ENCODE measurements around the gene ZNF516.

The ZNF516 gene

DNA sequence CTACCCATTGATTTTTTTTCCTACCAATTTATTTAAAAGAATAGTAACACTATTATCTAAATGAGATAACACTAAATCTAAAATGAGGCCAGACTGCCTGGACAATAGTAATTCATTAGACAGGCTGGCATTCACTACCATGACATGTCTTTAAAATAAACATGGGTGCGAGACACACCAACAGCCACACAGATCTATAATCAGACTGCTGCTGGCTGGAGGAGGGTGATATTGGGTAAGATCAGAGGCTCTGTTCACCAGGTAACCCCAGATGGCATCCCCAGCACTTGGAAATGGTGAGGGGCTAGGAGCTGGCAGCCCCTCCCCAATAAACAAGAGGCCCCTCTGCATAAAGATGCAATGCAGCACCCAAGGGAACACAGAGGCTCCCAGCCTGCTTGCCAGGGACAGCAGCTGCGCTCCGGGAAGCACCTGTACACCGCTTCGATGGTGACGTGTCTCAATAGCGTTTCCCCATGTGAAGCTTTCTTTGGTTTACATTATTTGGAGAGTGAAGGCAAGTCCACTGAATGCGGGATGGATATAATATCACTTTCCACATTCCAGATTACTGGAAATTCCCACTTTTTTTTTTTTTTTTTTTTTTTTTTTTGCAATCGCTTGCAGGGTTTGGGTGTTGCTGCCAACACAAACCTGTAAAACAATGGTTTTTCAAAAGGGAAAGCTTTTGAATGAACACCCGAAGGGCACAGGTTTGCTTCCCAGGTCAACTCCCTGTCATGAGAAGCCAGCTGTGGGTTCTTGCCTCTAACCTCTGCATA lies 159.0 kb downstream of the ZNF516 start:
- DNase-seq, result no peak

DNA sequence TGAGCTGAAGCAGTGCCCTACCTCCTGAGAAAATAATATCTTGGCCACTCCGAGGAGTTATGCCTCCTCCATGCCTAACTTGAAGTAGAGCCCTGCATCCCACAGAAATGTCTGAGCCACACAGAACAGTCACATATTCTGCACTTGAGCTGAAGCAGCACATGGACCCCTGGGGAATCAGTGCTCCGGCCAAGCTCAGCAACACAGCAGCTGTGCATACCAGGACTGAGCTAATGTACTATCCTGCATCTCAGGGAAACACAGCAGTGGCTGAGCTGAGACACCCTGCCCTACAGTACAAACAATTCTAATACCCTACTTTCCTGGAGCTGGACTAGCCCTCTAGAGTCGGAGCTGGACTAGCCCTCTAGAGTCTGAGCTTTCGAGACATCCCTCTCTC lies 166.9 kb downstream of the ZNF516 start:
- no peak for DNase-seq

DNA sequence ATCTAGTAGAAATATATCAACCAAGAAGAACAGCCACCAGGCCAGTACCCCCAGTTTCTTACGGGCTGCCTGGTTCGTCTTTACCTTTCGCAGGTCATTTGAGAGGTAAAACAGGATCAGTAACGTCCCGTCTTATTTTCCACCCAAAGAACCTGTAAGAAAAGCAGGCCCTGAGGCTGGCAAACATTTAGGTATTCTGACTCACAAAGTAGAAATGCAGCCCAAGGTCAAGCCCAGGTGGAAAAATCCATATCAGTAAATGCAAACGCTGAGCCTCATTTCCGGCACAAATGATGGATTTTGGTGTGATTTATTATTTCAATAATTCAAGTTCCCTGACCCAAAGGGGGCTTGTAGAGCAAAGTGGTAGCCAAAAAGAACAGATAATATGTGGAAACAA lies 171.2 kb downstream of the ZNF516 start:
- no peak for DNase-seq

DNA sequence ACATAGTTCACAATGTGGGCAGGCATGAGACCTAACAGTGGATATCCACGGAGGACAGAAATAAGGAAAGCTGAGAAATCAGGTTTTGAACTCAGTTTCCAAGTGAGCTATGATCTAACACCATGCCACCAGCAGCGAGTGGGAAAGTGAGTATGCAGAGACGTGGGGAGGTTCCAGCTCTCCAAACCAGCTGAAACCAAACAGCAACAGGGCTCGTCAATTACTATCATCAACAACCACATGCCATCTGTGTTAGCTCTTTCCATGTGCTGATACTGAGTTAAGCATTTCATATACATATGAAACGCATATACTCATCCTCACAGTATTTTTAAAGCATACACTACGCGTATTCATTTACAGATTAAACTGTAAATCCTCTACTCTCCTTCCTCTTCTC lies 172.4 kb downstream of the ZNF516 start:
- no peak for DNase-seq

DNA sequence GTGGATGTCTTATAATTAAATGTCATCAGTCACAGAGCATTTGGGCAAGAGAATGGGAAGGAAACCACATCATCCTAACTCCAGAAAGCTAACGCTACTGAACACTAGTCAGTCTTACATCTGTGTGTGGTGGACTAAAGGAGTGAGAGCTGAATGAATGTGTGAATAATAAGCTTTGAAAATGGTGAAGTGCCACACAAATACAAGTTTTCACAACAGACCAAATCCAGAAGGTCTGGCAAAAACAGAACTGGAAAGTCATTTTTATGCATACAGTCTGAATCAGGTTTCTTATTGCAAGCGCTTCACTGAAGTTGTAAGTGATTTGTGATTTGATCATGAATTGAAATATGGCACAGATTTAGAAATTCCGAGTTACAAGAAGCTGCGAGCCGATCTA lies 175.7 kb downstream of the ZNF516 start:
- DNase-seq, result no peak

DNA sequence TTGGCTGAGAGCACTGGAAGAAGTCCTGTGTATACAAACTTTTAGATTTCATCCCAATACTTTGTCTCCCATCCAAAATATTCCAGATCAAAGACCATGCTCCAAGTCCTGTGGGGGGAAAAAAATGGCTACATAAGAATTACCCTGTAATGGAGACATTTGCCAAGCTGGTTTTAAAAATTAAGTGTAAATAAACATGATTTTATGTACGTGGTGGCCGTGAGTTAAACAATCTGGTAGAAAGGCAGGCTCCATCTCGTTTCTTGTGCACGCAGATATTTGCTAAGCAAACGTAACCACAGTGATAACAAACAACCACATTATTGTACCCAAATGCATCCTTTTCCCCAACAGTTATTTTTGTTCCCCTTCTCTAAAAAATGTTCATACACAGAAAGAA lies 176.4 kb downstream of the ZNF516 start:
- no peak for DNase-seq

DNA sequence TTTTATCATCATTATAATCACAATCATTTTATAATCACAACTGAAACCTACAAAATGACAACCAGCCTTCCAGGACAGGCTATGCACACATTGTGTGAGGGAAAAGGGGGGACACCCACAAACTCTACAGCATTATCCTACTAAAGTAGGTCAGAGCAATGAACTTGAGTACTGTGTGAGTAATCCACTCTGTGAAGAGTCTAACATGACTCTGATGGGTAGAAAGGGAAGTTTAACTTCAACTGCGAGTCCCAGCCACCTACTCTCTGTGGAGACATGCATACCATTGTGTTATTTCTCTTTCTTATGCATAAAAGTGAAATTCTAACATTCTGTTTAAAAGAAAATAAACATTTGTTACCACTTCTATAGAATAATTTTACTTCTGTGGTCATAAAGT lies 177.9 kb downstream of the ZNF516 start:
- no peak for DNase-seq

DNA sequence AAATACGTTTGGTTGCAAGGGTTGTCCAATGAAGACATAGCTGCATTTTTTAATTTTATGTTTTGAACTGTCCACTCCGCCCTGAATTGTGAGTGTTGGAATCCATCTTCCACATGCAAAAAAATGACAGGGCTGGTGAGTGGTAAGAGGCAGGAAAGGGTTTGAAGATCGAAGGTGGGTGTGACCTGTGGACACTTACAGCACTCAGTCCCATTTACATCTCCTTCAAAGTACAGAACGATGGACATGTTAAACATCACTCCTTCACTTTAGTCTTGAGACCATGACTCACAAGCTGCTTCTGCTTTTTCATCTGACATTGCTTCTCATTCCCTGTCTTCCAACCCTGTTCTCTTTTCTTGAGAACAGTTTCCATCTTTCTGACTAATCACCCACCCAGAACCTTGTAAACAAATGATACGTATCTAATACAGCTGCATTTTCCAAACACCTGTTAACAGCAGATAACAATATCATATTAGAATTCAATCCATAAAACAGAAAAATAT lies 179.3 kb downstream of the ZNF516 start:
- DNase-seq, result no peak

DNA sequence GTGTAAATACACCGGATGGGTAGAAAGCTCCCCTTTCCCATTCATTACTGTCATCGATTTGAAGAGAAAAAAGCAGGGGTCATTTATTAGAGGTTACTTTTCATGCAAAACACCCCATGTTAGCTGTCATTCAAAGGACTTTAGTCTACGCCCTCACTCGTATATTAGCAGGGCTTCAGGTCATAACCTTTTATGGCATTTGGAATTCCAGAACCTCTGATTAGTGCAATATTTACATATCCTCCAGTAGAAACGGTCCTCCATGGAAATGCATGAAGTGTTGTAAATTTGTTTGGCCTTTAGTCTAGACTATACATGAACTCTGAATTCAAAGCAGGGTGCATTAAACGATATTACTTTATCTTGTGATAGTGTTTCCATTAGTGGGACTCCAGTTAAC lies 180.5 kb downstream of the ZNF516 start:
- DNase-seq, result no peak

DNA sequence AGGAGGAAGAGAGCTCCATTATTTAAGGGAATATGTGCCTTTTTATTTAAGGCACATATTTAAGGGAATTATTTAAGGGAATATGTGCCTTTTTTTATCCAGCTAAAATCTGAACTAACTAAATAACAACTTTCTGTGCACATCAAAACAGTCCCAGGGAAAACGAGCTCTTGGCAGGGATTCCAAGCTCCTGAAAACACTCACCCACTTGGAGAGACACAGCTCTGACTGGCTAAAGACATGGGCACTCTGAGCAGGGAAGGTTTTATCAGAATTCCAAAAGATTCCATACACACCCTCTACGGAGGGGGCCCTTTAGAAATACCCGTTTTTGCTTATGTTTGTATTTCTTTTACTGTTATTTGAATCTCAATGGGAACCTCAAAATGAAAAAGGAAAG lies 181.0 kb downstream of the ZNF516 start:
- no peak for DNase-seq

Measured in NCI-H1694 treated with DMSO at 0.1 percent for 48 hours (cell line).